GM23248 (cell line): ENCODE data around the gene HSPA12B. TPM values are rescaled to one million over a fixed set of nuclear protein-coding genes. Genes with fewer than 3 reads are reported as not detected.

Experiments
- DNase-seq: peaks from one replicate; pipeline ENCODE4 v3.0.0-alpha.2; 2015
- H2AFZ ChIP-seq: fragments of 200-600 bp; sonication (generic); 2 replicates; pipeline ENCODE4 v1.6.1; 2016; ENCODE audit warnings: antibody characterized with exemption
- H3F3A ChIP-seq: fragments of 200-600 bp; sonication (generic); 2 replicates; pipeline ENCODE4 v1.6.1; 2016; ENCODE audit warnings: mild to moderate bottlenecking, antibody characterized with exemption, mixed run types; ENCODE audit not compliant: insufficient read depth
- H3K27ac ChIP-seq: fragments of 200-600 bp; sonication (generic); 2 replicates; pipeline ENCODE4 v1.5.1; 2016; ENCODE audit warnings: mild to moderate bottlenecking
- H3K27me3 ChIP-seq: fragments of 200-600 bp; sonication (generic); replicated peaks from 2 replicates; pipeline ENCODE4 v1.6.1; 2016; ENCODE audit warnings: mild to moderate bottlenecking; ENCODE audit not compliant: insufficient read depth
- H3K36me3 ChIP-seq: fragments of 200-600 bp; sonication (generic); 2 replicates; pipeline ENCODE4 v1.6.1; 2016; ENCODE audit warnings: low read depth, mild to moderate bottlenecking
- H3K4me1 ChIP-seq: fragments of 200-600 bp; sonication (generic); 2 replicates; pipeline ENCODE4 v1.6.1; 2016; ENCODE audit warnings: mild to moderate bottlenecking; ENCODE audit not compliant: insufficient read depth
- H3K4me2 ChIP-seq: fragments of 200-600 bp; sonication (generic); one replicate; pipeline ENCODE4 v1.6.1; 2016; ENCODE audit warnings: mild to moderate bottlenecking; ENCODE audit not compliant: unreplicated experiment
- H3K4me3 ChIP-seq: fragments of 200-600 bp; sonication (generic); 2 replicates; pipeline ENCODE4 v1.5.1; 2016; ENCODE audit warnings: mild to moderate bottlenecking
- H3K79me2 ChIP-seq: fragments of 200-600 bp; sonication (generic); 2 replicates; pipeline ENCODE4 v1.6.1; 2016; ENCODE audit warnings: mild to moderate bottlenecking; ENCODE audit not compliant: insufficient read depth
- H3K9ac ChIP-seq: fragments of 200-600 bp; sonication (generic); 2 replicates; pipeline ENCODE4 v1.6.1; 2016; ENCODE audit warnings: mild to moderate bottlenecking
- H3K9me2 ChIP-seq: fragments of 200-600 bp; sonication (generic); 2 replicates; pipeline ENCODE4 v1.6.1; 2016; ENCODE audit warnings: mixed run types, mild to moderate bottlenecking, moderate library complexity; ENCODE audit not compliant: insufficient read depth
- H3K9me3 ChIP-seq: fragments of 200-600 bp; sonication (generic); one replicate; pipeline ENCODE4 v1.6.1; 2017; ENCODE audit warnings: low read depth
- H4K20me1 ChIP-seq: fragments of 200-600 bp; sonication (generic); 2 replicates; pipeline ENCODE4 v1.6.0; 2016; ENCODE audit not compliant: insufficient read depth
- EZH2 ChIP-seq: fragments of 200-600 bp; sonication (generic); IDR thresholded peaks from 2 replicates; pipeline ENCODE4 v1.6.1; 2018; ENCODE audit warnings: antibody characterized with exemption, mild to moderate bottlenecking; ENCODE audit not compliant: insufficient read depth, poor library complexity, severe bottlenecking
- EZH2phosphoT487 ChIP-seq: fragments of 200-600 bp; sonication (generic); IDR thresholded peaks from 2 replicates; pipeline ENCODE4 v1.6.1; 2018; ENCODE audit warnings: antibody characterized with exemption, moderate library complexity, mild to moderate bottlenecking, low read depth; ENCODE audit not compliant: insufficient read depth
- WGBS, 2 experiments: methylation state at CpG; one replicate each; pipeline ENCODE4 v1.1.6; 2015 to 2017; ENCODE audit warnings: low lambda C conversion rate in 2 of 2, low coverage in 1 of 2; ENCODE audit errors: missing lambda C conversion rate in 2 of 2; 5-methylcytosine and 5-hydroxymethylcytosine counted together
- in situ Hi-C: fragments of 300-500 bp; cut with MboI; formaldehyde crosslinking; loops from 2 replicates; pipeline ENCODE4 v1.15.0; 2020
- polyA plus RNA-seq: library from polyadenylated mRNA; unstranded; fragments of >200 nt; fragmentation: Nextera tagmentation; extraction: Ambion mirVana; gene quantifications from 2 replicates; pipeline ENCODE4 v1.2.1, GENCODE V29; 2016
- total RNA-seq: library from RNA; depleted of rRNA; stranded (reverse); fragments of >200 nt; shearing (Covaris generic); gene quantifications from 2 replicates; pipeline ENCODE4 v1.2.3, GENCODE V29; 2014

The HSPA12B gene
- total and polyA plus RNA-seq, 2 experiments from 2014 or later: 0.11 TPM; not detected in 1

- H3K9me2 ChIP-seq: no peaks in the 10 kb centered on the region
Observed at GRCh38 chr20:3777716-3778629, 45.5 kb downstream of the HSPA12B start.

DNA sequence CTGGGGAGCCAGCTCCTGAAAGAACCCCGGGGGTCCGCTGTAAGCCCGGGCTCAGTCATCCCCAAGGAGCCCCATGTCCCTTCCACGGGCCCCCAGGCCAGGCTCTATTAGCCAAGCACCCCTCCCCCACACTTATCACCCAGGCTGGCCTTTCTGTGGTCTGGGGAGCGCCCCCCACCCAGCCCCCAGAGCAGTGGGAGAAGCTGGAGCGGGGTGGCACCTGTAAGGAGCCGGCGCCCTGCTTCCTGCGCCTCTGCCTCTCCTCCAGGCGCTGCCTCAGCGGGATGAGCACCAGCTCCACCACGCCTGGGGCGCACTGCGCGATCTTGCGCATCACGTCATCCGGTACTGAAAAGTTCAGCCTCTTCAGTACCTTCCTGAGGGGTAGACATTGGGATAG lies 46.5 kb downstream of the HSPA12B start:
- H3K27me3 ChIP-seq: no peaks in the 10 kb centered on the region
- WGBS, 2 experiments: 39 to 42% methylated on average over 16 to 18 of the region's 18 CpGs

More at GRCh38 chr20:3777716-3778629, 45.5 kb downstream of the HSPA12B start:
- H3K27me3 ChIP-seq: no peaks in the 10 kb centered on the region
- peak; percentile 80 for DNase-seq
- H4K20me1 ChIP-seq: no peaks in the 10 kb centered on the region
- peak overlapping the region; percentile 87 for H3K4me2 ChIP-seq
- H3K4me1 ChIP-seq: no peaks in the 10 kb centered on the region
- H3K36me3 ChIP-seq: no peaks in the 10 kb centered on the region
- peak overlapping the region; percentile 78 for H3K4me3 ChIP-seq
- WGBS, 2 experiments: 5 to 7% methylated on average over 58 to 60 of the region's 70 CpGs
- peak overlapping the region; percentile 68 for H3K9ac ChIP-seq
- TF ChIP-seq EZH2 (no peak), EZH2phosphoT487 (no peak)
- H3K27ac ChIP-seq: no peak overlapping the region
- H3K9me3 ChIP-seq: no peaks in the 10 kb centered on the region
- in situ Hi-C loops: no loop called here
- H3K79me2 ChIP-seq: peaks cover 7% of the 10 kb centered on the region
- H2AFZ ChIP-seq: peak overlapping the region; percentile 87
- H3F3A ChIP-seq: peaks cover 22% of the 10 kb centered on the region

GRCh38 chr20:3781153-3781910 lies 48.8 kb downstream of the HSPA12B start, which contains the start of gene SPEF1:
Gene SPEF1 (minus strand): TSS chr20:3781448. CDS start chr20:3781287, 161 bp downstream.
- Histone ChIP-seq H3K4me2 (peak within 1 kb of the TSS; percentile 78), H3K9me2 (no peaks in the 10 kb centered on the region), H4K20me1 (no peaks in the 10 kb centered on the region; the same call in 1 of the 2 replicates), H3F3A (peaks cover 26% of the 10 kb centered on the region), H3K79me2 (peaks cover 38% of the 10 kb centered on the region), H2AFZ (peak within 1 kb of the TSS; percentile 25; the same call in 1 of the 2 replicates), H3K4me1 (peaks cover 12% of the 10 kb centered on the region), H3K4me3 (peak within 1 kb of the TSS; percentile 72), H3K9ac (peak within 1 kb of the TSS; percentile 68), H3K9me3 (no peaks in the 10 kb centered on the region), H3K27ac (peak within 1 kb of the TSS; percentile 62), H3K36me3 (no peaks in the 10 kb centered on the region; the same call in 1 of the 2 replicates), H3K27me3 (no peaks in the 10 kb centered on the region)
- 13 to 14% methylated on average over 28 of the region's 28 CpGs for WGBS, 2 experiments
- TF ChIP-seq EZH2phosphoT487: no peak
- TF ChIP-seq EZH2: no peak
- in situ Hi-C loops: no loop called here
- DNase-seq: peak; percentile 96

More for the DNA sequence above, 46.5 kb downstream of the HSPA12B start:
- Histone ChIP-seq H3K4me1 (no peaks in the 10 kb centered on the region; the same call in 1 of the 2 replicates), H3K4me2 (no peak overlapping the region), H3K27ac (no peak overlapping the region), H3K79me2 (peaks cover 17% of the 10 kb centered on the region), H3F3A (peaks cover 22% of the 10 kb centered on the region), H4K20me1 (no peaks in the 10 kb centered on the region; the same call in 1 of the 2 replicates), H3K9me2 (no peaks in the 10 kb centered on the region), H2AFZ (no peak overlapping the region), H3K4me3 (no peak overlapping the region), H3K9me3 (no peaks in the 10 kb centered on the region), H3K36me3 (no peaks in the 10 kb centered on the region), H3K9ac (no peak overlapping the region)
- in situ Hi-C loops: no loop called here
- TF ChIP-seq EZH2: no peak
- TF ChIP-seq EZH2phosphoT487: no peak
- DNase-seq: peak; percentile 38

GRCh38 chr20:3782597-3782996 lies 50.1 kb downstream of the HSPA12B start:
- no peak overlapping the region for H2AFZ ChIP-seq
- WGBS, 2 experiments: 81 to 88% methylated on average over 6 of the region's 6 CpGs
- DNase-seq: no peak
- no peaks in the 10 kb centered on the region for H3K27me3 ChIP-seq
- in situ Hi-C loops: no loop called here
- no peaks in the 10 kb centered on the region; the same call in 1 of the 2 replicates for H4K20me1 ChIP-seq
- no peaks in the 10 kb centered on the region for H3K9me2 ChIP-seq
- no peak overlapping the region for H3K27ac ChIP-seq
- no peaks in the 10 kb centered on the region for H3K9me3 ChIP-seq
- H3K36me3 ChIP-seq: no peaks in the 10 kb centered on the region; the same call in 1 of the 2 replicates
- H3K4me3 ChIP-seq: no peak overlapping the region
- TF ChIP-seq EZH2: no peak
- TF ChIP-seq EZH2phosphoT487: no peak
- peaks cover 18% of the 10 kb centered on the region for H3K4me1 ChIP-seq
- no peak overlapping the region for H3K4me2 ChIP-seq
- H3F3A ChIP-seq: peaks cover 26% of the 10 kb centered on the region
- no peak overlapping the region for H3K9ac ChIP-seq
- peaks cover 38% of the 10 kb centered on the region for H3K79me2 ChIP-seq
